ENCODE data around the gene ARPIN.

GRCh38 chr15:89926158-89926557 is 13.4 kb upstream of the ARPIN start:
- TF ChIP-seq FOXM1 (IDR thresholded peaks at IDR 0.05; ENCODE audit: borderline replicate concordance) (no peak), SP1 (IDR thresholded peaks at IDR 0.05) (no peak), BHLHE40 (IDR thresholded peaks at IDR 0.05; ENCODE audit: borderline replicate concordance) (no peak), SUZ12 (IDR thresholded peaks at IDR 0.05) (no peak), L3MBTL2 (conservative IDR thresholded peaks at IDR 0.05) (no peak), FOXA1 (IDR thresholded peaks at IDR 0.05) (no peak), ARNT (IDR thresholded peaks at IDR 0.05) (no peak), LEF1 (IDR thresholded peaks at IDR 0.05; ENCODE audit: borderline replicate concordance) (no peak), ELF4 (IDR thresholded peaks at IDR 0.05) (no peak), ZNF384 (IDR thresholded peaks at IDR 0.05) (no peak), TARDBP (IDR thresholded peaks at IDR 0.05) (no peak), FOXK2 (IDR thresholded peaks at IDR 0.05) (no peak), NFRKB (IDR thresholded peaks at IDR 0.05) (no peak)
- TF ChIP-seq, protein P1, sequence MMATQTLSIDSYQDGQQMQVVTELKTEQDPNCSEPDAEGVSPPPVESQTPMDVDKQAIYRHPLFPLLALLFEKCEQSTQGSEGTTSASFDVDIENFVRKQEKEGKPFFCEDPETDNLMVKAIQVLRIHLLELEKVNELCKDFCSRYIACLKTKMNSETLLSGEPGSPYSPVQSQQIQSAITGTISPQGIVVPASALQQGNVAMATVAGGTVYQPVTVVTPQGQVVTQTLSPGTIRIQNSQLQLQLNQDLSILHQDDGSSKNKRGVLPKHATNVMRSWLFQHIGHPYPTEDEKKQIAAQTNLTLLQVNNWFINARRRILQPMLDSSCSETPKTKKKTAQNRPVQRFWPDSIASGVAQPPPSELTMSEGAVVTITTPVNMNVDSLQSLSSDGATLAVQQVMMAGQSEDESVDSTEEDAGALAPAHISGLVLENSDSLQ (IDR thresholded peaks at IDR 0.05) = no peak
